Amniotic epithelial cell (primary cell): ENCODE measurements around the gene LARP4B.

ENCODE experiments used
- DNase-seq: peaks from one replicate; pipeline ENCODE4 v3.0.0-alpha.2; 2010; ENCODE audit warnings: low read depth

Gene LARP4B

DNA sequence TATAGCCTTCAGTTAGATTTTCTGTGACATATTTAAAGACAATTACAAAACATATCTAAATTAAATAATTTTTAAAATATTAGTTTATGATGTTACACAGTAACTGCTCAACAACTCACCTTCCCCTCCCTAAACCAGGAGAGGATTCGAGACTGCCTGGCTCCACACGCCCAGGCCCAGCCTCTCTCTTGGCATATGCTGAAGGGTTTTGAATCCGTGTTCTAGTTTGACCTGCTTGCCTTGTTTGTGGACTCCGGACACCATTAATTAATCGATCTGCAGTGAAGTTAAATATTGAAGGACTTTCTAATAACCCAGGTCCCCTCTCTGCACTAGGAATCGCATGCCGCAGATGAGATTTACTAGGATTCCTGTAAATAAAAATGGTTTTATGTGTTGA is 106.6 kb downstream of the LARP4B start:
- no peak for DNase-seq

DNA sequence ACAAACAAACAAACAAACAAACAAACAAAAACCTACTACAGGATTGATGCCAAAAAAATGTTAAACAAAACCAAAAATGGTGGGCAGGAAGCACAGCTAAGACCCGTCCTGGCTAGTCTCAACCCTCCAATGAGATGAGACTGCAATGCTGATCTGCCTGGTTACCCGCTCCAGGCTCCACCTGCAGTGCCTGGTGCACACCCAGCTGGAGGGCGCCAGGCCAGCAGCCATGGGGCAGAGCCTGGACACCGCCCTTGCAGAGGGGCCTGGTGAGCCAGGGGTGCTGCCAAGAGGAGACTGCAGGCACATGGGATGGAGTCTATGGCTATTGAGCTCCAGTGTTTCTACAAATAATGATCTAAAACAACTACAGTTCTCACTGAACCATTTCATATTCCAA is 107.0 kb downstream of the LARP4B start:
- DNase-seq = no peak

DNA sequence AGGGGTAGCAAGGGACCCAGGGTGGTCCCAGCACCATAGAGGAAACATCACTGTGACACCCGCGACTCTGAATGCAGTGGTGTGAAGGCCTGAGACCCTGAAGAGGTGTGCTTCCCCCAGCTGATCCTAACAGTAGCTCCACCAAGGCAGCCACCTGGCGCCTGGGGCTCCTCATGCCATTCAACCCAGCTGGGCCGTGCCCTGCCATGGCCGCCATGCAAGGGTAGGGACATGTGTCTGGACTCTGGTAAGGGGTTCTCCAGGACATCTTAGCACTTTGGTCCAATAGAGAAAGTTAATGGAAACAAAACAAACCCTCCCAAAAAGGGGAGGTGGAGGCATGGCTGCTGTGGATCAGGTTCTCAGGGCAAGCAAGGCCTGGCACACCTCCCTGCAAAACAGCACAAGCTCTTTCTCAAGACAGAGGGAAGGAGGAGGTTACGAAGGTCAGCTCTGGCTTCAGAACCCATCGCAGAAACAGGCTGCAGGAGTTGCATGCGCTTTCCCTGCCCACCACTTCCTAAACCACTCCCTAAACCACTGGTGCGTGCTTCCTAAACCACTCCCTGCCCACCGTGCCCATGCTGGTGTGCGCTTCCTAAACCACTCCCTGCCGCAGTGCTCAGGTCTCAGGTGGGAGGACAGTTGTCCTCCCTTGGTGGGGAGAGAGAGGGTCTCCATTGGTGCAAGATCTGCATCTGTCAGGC is 108.7 kb downstream of the LARP4B start:
- no peak for DNase-seq

DNA sequence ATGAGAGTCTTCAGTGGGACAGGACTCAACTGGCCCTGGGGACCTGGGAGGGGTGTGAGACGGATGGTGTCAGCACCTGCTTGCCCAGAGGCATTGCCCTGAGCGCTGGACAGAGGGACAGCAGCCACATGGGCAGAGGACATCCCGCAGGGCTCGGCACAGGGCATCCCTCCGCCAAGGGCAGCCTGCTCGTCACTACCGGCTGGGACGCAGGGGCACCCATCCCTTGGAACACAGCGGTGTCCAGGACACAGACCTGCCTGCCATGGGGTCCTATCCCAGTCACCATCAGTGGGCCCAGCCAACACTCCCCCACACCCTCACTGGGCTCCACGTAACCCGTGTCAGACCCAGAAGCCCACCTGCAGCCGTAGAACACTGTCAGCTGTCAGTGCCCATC is 109.3 kb downstream of the LARP4B start:
- DNase-seq = no peak

DNA sequence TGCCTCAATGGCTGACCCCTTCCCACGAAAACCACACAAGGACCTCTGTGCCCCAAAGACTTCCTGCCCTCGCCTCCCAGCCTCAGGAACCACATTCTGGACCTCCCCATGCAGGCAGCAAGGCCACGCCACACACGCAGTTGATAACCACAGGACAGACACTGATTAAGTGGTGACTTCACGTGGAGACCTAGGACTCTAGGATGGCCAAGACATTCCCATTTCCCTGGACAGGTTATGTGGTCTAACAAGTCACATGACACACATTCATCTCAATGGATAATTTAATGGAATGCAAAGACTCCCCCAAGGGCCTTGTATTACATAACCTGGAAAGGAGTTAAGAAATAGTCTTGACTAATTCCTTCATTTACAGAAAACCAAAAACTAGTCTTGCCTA is 110.2 kb downstream of the LARP4B start:
- DNase-seq = peak; percentile 75

DNA sequence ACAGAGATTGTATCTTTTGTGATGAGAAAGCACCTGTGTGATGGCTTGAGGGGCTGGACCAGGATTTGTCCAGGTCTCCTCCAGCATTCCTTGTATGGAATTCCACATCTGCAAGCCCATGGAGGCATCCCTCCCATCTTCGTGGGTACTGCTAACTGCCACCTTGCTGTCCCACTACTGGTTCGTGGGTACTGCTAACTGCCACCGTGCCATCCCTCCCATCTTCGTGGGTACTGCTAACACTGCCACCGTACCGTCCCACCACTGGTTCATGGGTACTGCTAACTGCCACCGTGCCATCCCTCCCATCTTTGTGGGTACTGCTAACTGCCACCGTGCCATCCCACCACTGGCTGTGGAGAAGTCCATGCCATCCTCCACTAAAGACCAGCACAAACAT is 111.7 kb downstream of the LARP4B start:
- DNase-seq = no peak

DNA sequence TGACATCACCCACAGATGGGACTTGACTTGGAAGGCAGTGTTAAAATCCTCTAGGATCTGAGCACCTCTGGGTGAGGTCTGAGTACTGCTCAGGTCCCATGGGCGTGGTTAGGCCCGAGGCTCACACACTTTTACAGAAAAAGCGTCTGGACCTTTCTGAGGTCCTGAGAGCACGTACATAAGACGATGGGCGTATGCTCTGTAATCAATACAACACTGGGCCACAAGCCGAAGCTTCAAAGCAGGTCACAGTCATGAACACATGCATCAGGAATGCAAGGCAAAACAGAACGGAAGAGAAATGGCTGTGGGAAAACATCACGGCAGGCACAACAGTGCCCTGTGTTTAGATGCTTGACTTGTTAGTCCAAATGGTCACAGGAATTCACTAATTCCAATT is 112.2 kb downstream of the LARP4B start:
- DNase-seq = peak; percentile 17

DNA sequence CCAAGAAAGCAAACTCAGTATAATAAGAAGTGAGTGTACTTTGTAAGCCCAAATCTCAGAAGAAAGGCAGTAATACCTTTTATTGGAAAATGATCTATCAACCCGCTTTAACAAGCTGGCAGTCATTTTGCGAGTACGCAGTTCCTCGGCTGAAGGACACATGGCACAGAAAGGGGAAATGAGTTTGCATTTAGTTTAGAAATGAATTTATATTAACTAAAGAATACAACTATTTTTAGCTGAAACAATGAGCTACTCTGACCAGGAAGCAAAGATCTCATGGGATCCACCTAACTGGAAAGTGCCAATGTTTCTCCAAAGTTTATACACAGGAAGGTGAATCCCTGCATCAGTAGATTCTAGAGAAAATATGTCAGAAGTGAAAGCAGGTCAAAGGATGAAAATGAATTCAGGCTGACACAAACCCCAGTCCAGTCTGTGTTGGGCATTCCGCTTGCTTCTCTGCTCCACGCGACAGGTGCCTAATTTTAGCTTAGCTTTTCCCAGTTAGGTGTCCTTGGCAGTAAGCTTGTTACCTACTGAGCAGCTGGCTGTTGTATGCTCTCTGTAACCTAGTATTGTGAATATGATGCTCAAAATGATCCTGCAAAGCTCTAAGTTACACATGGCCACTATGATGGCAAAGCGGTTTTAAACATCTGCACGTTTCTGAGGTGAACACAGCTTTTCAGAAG is 112.8 kb downstream of the LARP4B start:
- no peak for DNase-seq

DNA sequence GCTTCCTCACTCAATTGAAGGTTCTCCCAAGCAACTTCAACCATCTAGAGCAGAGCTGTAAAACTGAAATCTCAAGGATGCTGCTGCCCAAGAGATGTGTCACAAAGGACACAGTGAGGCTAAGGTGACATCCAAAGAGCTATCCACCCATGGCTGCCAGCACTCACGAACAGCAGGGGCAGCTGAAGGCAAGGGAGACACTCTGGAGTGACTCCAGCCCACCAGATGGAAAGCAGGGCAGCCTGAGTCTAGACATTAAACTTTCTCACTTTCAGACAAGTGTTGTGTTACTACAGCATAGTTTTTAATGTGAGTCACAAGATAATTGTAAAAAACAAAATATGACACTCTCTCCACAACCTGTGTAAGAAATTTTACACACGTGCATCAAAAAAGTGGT is 113.5 kb downstream of the LARP4B start:
- DNase-seq = no peak

DNA sequence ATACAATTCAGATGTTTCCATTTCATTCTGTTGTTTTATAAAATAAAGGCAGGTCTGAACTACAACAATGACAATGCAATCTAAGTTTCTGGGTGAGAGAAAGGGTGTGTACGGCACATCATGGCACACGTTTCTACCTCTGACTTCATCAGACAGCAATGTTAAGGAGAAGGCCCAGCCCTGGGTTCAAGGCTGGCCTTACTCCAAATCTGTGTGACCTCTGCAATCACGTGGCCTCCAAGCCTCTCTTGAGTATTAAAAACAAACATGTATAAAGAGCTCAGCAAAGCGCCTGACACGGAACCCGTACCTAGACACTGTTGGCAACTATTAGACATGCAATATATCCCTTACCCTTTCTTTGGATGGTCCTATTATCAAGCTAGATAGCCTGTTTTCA is 114.1 kb downstream of the LARP4B start:
- DNase-seq = no peak

DNA sequence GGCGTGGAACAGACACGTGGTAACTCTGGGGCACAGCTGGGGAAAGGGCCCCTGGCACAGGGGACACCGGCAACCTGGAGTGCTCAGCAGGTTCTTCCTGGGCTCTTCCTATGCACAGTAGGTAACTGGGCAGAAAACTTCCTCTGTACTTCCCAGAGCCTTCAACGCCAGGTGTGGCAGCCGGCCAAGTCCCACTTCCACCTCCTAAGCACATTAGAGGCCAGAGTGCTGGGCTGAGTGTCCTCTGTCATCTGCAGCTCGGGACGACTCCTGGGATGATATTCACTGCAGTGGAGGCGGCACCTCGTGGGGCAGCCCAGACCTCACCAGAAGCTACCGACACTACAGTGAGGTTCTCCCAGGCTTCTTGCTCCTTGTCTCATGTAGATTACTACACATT is 114.5 kb downstream of the LARP4B start:
- DNase-seq = no peak

DNA sequence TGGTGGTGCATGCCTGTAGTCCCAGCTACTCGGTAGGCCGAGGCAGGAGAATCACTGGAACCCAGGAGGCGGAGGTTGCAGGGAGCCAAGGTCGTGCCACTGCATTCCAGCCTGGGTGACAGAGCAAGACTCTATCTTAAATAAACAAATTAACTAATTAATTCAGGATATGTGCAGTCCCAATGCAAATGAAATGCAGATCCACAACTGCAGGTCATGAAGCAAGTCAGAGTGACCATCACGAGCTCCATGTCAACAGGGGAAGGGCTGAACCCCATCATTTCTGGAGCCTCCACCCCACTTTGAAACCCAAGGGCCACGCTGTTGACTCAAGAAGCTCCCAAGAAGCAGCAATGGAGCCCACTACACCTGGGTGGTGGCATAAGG is 115.4 kb downstream of the LARP4B start:
- no peak for DNase-seq

DNA sequence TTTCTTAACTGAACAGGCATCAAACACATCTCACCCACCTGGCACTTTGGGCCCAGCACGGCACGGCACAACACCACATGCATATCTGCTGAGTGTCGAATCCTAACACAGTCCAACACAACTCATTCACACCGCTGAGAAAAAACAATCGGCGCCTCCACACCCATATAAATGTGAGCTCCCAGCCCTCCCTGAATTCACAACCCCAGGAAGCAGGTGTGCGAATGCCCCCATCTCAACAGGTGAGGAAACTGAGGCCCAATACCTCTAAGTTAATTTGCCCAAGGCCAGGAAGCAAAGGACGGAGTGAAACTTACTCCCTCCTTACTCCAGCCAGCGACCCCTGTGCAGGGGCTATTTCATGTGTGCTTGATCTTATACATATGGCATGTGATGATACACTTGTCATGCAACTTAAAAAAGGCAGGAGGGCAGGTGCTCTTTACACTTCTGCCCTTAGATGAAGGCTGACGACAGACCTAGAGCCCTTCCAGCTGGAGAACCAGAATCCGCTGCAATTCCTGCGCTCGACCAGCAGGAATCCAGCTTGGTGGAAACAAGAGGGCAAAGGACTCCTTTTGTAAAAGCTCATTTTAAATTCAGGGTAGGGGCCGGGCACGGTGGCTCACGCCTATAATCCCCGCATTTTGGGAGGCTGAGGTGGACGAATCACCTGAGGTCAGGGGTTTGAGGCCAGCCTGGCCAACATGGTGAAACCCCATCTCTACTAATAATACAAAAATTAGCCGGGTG is 116.0 kb downstream of the LARP4B start:
- no peak for DNase-seq

DNA sequence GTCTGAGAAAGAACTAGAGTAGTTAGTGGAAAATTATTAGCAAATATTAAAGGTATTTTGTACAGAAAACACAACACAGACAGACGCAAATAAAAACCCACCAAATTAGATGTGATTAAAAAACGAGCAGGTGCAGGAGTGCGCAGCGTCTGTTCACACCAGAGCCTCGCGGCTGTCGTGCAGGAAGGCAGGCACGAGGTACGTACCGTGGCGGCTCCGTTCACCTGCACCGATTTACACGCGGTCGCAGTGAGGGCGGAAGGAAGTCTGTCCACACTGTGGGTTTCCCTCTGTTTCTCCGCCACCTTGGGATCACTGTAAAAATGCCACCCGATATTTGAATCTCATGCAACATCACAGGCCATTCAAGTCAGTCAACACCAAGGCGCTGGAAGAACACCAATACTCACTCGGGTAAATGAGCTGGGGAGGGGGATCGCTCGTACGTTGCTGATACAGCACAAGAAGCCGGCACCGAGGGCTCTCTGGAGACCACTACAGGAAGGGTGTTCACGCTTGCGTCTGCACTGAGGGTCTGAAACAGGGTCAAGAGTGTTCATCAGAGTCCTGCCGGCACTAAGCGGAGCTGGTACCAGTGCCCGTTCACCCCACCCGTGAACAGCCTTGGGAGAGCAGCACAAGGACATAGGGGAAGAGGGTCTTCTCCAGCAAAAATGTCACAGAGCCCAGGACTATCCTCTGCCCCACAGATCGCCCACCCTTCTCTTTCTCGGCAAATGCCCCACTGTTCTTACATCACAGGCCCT is 116.8 kb downstream of the LARP4B start:
- DNase-seq = no peak

DNA sequence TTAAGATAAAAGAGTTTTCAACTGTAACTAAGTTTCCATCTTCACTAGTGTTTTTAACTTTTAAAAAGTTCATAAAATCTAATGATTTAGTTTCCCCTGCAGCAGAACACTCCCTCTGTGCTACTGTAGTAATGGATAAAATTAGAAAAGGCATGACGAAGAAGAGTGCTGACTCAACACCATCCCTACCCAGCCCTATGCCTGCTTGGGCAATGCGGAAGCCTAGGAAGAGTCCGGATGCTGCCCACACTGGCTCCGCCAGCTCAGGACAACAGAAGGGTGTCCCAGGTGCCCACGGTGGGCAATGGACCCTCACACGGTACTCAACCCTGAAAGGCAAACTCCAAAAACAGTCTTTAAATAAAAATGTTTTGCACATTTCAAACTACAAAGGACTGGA is 118.2 kb downstream of the LARP4B start:
- DNase-seq = peak; percentile 52

DNA sequence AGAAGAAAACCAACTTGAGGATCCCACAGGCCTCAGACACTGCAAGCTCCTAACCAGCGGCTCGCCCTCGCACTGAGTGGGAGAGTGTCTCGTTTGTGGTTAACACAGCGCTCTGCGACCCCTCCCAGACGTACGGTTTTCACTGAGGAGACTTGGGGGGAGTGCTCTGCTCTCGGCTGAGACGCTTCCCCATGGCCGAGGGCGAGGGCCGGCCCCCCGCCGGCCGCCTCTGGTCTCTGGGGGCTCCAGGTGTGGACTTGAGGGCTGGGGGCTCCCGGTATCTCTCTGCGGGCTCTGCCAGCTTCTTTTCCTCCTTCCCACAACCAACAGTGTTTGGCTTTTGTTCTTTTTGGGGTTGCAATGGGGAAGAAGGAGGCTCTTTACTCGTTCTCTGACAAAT is 118.7 kb downstream of the LARP4B start:
- no peak for DNase-seq

DNA sequence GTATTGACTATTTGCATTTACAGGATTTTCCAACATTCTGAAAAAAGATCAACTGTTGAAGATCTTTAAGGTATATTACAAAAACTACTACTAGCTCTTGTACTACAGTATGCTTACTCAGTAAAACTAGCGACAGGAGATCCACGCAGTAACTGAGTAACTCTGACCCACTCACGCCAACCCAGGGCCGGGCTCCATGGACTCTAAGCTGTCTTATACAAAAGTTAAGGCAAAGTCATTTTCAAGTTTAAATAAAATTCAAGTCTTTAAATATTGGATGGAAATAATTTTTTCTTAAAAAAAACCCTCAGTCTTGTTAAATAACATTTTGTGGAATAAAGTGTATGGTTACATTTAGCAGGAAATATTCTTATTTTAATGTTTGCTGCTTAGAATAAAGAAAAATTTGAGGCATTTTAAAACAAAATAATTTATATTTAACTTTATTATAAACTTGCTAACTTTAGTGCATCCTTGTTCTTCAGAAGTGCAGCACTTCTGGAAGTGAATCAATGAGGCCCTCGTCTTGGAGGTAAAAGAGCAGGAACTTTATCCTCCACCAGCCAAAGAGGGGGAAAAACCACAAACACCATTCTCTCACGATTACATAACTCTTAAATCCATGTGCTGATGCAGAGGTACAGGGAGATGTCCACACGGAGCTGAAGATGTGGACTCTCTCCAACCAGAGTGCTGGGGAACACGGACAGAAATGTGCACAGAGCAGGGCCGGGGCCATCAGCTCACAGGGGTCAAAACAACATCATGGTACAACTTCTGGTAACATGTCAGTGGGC is 119.9 kb downstream of the LARP4B start:
- DNase-seq = peak; percentile 64

DNA sequence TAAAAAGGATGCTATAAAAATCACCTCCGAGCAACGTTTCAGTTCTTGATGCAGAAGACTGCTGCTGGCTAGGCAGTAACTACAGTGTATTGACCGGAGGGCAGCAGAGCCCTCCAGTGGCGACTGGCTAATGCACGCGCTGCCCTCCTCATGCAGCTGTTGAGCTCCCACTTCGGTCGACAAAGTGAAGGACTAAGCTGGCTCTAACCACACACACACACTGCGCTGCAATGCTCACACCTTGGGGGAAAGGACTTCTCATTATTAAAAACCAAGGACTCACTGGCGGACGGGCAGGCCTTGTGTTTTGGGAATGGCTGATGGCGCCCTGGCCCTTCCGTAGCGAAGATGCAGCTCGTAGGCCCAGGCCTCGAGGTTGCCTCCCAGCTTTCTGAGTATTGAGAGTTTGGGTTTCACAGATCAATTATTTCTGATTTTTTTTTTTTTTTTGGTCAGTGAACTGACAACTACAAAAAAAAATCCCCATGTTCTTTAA is 121.1 kb downstream of the LARP4B start:
- DNase-seq = peak; percentile 38

DNA sequence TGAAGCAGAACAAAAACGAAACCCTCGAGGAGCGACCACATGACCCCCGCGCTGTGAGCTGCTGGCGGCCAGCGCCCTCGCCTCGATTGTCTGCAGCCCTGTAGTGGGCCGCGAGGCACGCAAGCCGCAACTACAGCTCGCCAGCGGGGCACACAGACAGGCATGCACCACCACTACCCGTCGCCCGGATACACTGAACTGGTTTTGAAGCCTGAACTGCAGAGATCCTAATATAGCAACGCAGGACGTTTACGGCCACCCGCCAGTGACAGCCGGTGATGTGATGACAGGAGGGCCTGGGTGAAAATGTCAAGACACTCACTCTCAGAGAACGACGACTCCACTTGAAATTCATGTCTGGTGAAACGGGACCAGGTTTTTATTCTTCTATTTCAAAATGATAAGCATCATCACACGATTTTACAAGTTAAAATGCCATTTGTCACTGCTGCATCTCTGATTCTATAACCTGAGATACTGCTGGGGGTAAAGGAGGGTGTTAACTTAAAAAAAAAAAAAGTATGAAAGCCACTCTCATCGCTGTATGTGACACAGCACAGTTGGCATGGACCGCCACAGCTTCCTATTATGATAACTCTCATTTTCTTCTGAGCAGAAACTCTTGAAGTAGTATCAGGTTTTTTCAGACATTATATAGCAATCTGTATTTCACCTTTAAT is 121.7 kb downstream of the LARP4B start:
- DNase-seq = no peak

DNA sequence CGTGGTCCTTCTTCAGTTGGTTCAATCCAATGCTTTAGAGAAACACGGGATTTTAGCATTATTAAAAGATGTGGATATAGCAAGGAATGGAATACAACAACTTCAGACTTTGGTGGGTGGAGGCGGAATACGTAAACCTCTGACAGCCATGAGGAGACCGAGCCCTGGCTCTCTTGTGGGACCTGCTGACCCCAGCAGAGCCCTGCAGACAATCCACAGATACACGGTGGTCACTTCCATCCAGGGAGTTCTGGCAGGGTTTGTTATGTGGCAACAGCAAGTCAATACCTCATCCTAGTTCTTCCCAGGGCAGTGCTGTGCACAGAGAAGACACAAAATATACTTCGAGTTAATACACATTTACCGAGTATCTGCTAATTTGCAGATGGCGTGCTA is 123.5 kb downstream of the LARP4B start:
- no peak for DNase-seq
